WTC11 (cell line): ENCODE data around the gene GPR158. TPM values are rescaled to one million over a fixed set of nuclear protein-coding genes. Genes with fewer than 3 reads are reported as not detected.
"Not testable (repeated sequence)": the region's sequence is repeated elsewhere in the genome, so short reads cannot be mapped to it uniquely, and the experiment has no call there.

Source experiments
- ATAC-seq: fragments of 200-7000 bp; cut with Tn5 transposase; 2 replicates; pipeline ENCODE4 v1.10.0; 2021; ENCODE audit warnings: mild to moderate bottlenecking, moderate library complexity
- CTCF ChIA-PET: fragments of 300-600 bp; sonication (Branson Sonifier 250); formaldehyde crosslinking; loops from one replicate; lab custom pipeline; 2021; ENCODE audit warnings: antibody characterized with exemption; lab: Charles Lee
- POLR2A ChIA-PET: fragments of 350-600 bp; sonication (Branson Sonifier 250); formaldehyde crosslinking; loops from one replicate; lab custom pipeline; 2021; ENCODE audit warnings: antibody characterized with exemption; lab: Charles Lee
- DNase-seq: peaks from one replicate; pipeline ENCODE4 v3.0.0; 2021; ENCODE audit warnings: low spot score
- H3K27ac Mint-ChIP-seq: 2 replicates; pipeline ENCODE4 v1.8.0; 2021; ENCODE audit warnings: mixed read lengths
- H3K27me3 Mint-ChIP-seq: 2 replicates; pipeline ENCODE4 v1.8.0; 2021; ENCODE audit warnings: low read depth, mild to moderate bottlenecking, moderate library complexity, mixed read lengths
- H3K36me3 Mint-ChIP-seq: 2 replicates; pipeline ENCODE4 v1.8.0; 2021; ENCODE audit warnings: mixed read lengths
- H3K4me1 Mint-ChIP-seq: 2 replicates; pipeline ENCODE4 v1.8.0; 2022; ENCODE audit warnings: mixed read lengths
- H3K4me3 Mint-ChIP-seq: 2 replicates; pipeline ENCODE4 v1.8.0; 2021; ENCODE audit warnings: mild to moderate bottlenecking, moderate library complexity, mixed read lengths
- H3K9me3 Mint-ChIP-seq: 2 replicates; pipeline ENCODE4 v1.8.0; 2021; ENCODE audit warnings: mixed read lengths
- ATF6 ChIP-seq: sonication (generic); formaldehyde crosslinking; IDR thresholded peaks from 2 replicates; pipeline ENCODE4 v1.8.1; 2023; ENCODE audit warnings: mild to moderate bottlenecking, missing genetic modification reagents
- CBFB ChIP-seq: sonication (generic); formaldehyde crosslinking; IDR thresholded peaks from 2 replicates; pipeline ENCODE4 v1.8.1; 2022; ENCODE audit warnings: mild to moderate bottlenecking, low read depth, missing genetic modification reagents
- E2F1 ChIP-seq: sonication (generic); formaldehyde crosslinking; IDR thresholded peaks from 2 replicates; pipeline ENCODE4 v1.8.0; 2022; ENCODE audit warnings: mild to moderate bottlenecking, missing genetic modification reagents
- ELF4 ChIP-seq: sonication (generic); formaldehyde crosslinking; IDR thresholded peaks from 2 replicates; pipeline ENCODE4 v1.8.1; 2022; ENCODE audit warnings: low read depth, mild to moderate bottlenecking, moderate library complexity, missing genetic modification reagents
- ESRRA ChIP-seq: sonication (generic); formaldehyde crosslinking; IDR thresholded peaks from 2 replicates; pipeline ENCODE4 v1.8.1; 2022; ENCODE audit warnings: mild to moderate bottlenecking, missing genetic modification reagents, borderline replicate concordance
- GABPB1 ChIP-seq: sonication (generic); formaldehyde crosslinking; IDR thresholded peaks from 2 replicates; pipeline ENCODE4 v1.8.1; 2023; ENCODE audit warnings: mild to moderate bottlenecking, missing genetic modification reagents
- GRHL2 ChIP-seq: fragments of 250-450 bp; sonication (Bioruptor Pico); IDR thresholded peaks from 2 replicates; pipeline ENCODE4 v1.8.0; 2022; ENCODE audit warnings: mild to moderate bottlenecking, moderate library complexity; ENCODE audit not compliant: insufficient replicate concordance, severe bottlenecking
- JAZF1 ChIP-seq: fragments of 250-450 bp; sonication (Bioruptor Pico); IDR thresholded peaks from 2 replicates; pipeline ENCODE4 v1.9.0; 2021; ENCODE audit warnings: moderate library complexity, mild to moderate bottlenecking, inconsistent platforms
- NFYB ChIP-seq: sonication (generic); formaldehyde crosslinking; conservative IDR thresholded peaks from 2 replicates; pipeline ENCODE4 v1.8.0; 2022; ENCODE audit warnings: low read depth, missing genetic modification reagents
- NR1H2 ChIP-seq: sonication (generic); formaldehyde crosslinking; IDR thresholded peaks from 2 replicates; pipeline ENCODE4 v1.9.0; 2021; ENCODE audit warnings: mild to moderate bottlenecking, moderate library complexity, missing genetic modification reagents
- NR2C2 ChIP-seq: sonication (generic); formaldehyde crosslinking; IDR thresholded peaks from 2 replicates; pipeline ENCODE4 v1.8.0; 2022; ENCODE audit warnings: mild to moderate bottlenecking, missing genetic modification reagents
- OVOL2 ChIP-seq: fragments of 250-450 bp; sonication (Bioruptor Pico); IDR thresholded peaks from 2 replicates; pipeline ENCODE4 v1.9.0; 2021; ENCODE audit warnings: mild to moderate bottlenecking, borderline replicate concordance
- RORB ChIP-seq: fragments of 250-450 bp; sonication (Bioruptor Pico); IDR thresholded peaks from 2 replicates; pipeline ENCODE4 v1.9.0; 2021; ENCODE audit warnings: mild to moderate bottlenecking
- ZNF138 ChIP-seq: sonication (generic); formaldehyde crosslinking; conservative IDR thresholded peaks from 2 replicates; pipeline ENCODE4 v1.8.1; 2022; ENCODE audit warnings: mild to moderate bottlenecking, moderate library complexity, missing genetic modification reagents
- ZNF219 ChIP-seq: sonication (generic); formaldehyde crosslinking; IDR thresholded peaks from 2 replicates; pipeline ENCODE4 v1.8.0; 2023; ENCODE audit warnings: missing genetic modification reagents, mild to moderate bottlenecking, borderline replicate concordance
- ZNF317 ChIP-seq: sonication (generic); formaldehyde crosslinking; IDR thresholded peaks from 2 replicates; pipeline ENCODE4 v1.8.1; 2023; ENCODE audit warnings: low read depth, mild to moderate bottlenecking, moderate library complexity, missing genetic modification reagents, borderline replicate concordance
- ZNF396 ChIP-seq: fragments of 250-450 bp; sonication (Bioruptor Pico); IDR thresholded peaks from 2 replicates; pipeline ENCODE4 v1.8.0; 2021; ENCODE audit warnings: mild to moderate bottlenecking, moderate library complexity, borderline replicate concordance
- total RNA-seq: library from RNA; stranded (reverse); gene quantifications from 3 replicates; pipeline ENCODE4 v1.2.3, GENCODE V29; 2021
- TF ChIP-seq, protein P1 (sequence below): fragments of 250-450 bp; sonication (Bioruptor Pico); IDR thresholded peaks from 2 replicates; pipeline ENCODE4 v1.9.0; 2021; ENCODE audit warnings: mild to moderate bottlenecking
- TF ChIP-seq, protein P2 (sequence below): sonication (generic); formaldehyde crosslinking; conservative IDR thresholded peaks from 2 replicates; pipeline ENCODE4 v1.8.1; 2023; ENCODE audit warnings: mild to moderate bottlenecking, low read depth, missing genetic modification reagents, moderate library complexity
- TF ChIP-seq, protein P3 (sequence below): sonication (generic); formaldehyde crosslinking; IDR thresholded peaks from 2 replicates; pipeline ENCODE4 v1.8.0; 2023; ENCODE audit warnings: mild to moderate bottlenecking, missing genetic modification reagents
- TF ChIP-seq, protein P4 (sequence below): sonication (generic); formaldehyde crosslinking; IDR thresholded peaks from 2 replicates; pipeline ENCODE4 v1.8.0; 2022; ENCODE audit warnings: missing genetic modification reagents

GPR158 gene
- total RNA-seq, 1 experiment from 2014 or later = 0.63 TPM

DNA sequence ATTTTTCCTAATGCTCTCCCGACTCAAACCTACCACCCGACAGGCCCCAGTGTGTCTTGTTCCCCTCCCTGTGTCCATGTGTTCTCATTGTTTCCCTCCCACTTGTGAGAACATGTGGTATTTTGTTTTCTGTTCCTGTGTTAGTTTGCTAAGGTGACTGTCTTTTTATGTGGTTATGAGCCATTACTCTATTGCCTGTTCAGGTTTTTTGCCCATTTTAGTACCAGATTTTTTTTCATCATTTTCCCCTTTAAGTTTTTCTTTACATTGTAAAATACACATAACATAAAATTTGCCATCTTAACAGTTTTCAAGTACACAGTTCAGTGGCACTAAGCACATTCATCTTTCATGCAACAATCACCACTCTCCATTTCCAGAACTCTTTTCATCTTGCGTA is 133.5 kb downstream of the GPR158 start:
- Mint-ChIP-seq H3K27ac (no peak overlapping the region), H3K27me3 (no peaks in the 10 kb centered on the region), H3K9me3 (peaks cover 26% of the 10 kb centered on the region)
- POLR2A ChIA-PET = no interaction called here
- CTCF ChIA-PET = no interaction called here
- TF ChIP-seq, protein P1, sequence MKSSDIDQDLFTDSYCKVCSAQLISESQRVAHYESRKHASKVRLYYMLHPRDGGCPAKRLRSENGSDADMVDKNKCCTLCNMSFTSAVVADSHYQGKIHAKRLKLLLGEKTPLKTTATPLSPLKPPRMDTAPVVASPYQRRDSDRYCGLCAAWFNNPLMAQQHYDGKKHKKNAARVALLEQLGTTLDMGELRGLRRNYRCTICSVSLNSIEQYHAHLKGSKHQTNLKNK (CRISPR knock-in tag) = no peak
- no peak for TF ChIP-seq E2F1 (CRISPR knock-in tag)
- TF ChIP-seq ZNF396 (CRISPR knock-in tag) = no peak
- TF ChIP-seq, protein P2, sequence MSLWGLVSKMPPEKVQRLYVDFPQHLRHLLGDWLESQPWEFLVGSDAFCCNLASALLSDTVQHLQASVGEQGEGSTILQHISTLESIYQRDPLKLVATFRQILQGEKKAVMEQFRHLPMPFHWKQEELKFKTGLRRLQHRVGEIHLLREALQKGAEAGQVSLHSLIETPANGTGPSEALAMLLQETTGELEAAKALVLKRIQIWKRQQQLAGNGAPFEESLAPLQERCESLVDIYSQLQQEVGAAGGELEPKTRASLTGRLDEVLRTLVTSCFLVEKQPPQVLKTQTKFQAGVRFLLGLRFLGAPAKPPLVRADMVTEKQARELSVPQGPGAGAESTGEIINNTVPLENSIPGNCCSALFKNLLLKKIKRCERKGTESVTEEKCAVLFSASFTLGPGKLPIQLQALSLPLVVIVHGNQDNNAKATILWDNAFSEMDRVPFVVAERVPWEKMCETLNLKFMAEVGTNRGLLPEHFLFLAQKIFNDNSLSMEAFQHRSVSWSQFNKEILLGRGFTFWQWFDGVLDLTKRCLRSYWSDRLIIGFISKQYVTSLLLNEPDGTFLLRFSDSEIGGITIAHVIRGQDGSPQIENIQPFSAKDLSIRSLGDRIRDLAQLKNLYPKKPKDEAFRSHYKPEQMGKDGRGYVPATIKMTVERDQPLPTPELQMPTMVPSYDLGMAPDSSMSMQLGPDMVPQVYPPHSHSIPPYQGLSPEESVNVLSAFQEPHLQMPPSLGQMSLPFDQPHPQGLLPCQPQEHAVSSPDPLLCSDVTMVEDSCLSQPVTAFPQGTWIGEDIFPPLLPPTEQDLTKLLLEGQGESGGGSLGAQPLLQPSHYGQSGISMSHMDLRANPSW (CRISPR knock-in tag) = no peak
- TF ChIP-seq NR1H2 (CRISPR knock-in tag) = no peak
- TF ChIP-seq ZNF138 = no peak
- TF ChIP-seq ELF4 (CRISPR knock-in tag) = no peak
- TF ChIP-seq GRHL2 = no peak
- no peak for TF ChIP-seq GABPB1 (CRISPR knock-in tag)
- no peak for TF ChIP-seq ZNF219 (CRISPR knock-in tag)
- TF ChIP-seq NFYB (CRISPR knock-in tag) = no peak
- no peak for TF ChIP-seq JAZF1 (CRISPR knock-in tag)
- TF ChIP-seq ZNF317 = no peak
- TF ChIP-seq, protein P3, sequence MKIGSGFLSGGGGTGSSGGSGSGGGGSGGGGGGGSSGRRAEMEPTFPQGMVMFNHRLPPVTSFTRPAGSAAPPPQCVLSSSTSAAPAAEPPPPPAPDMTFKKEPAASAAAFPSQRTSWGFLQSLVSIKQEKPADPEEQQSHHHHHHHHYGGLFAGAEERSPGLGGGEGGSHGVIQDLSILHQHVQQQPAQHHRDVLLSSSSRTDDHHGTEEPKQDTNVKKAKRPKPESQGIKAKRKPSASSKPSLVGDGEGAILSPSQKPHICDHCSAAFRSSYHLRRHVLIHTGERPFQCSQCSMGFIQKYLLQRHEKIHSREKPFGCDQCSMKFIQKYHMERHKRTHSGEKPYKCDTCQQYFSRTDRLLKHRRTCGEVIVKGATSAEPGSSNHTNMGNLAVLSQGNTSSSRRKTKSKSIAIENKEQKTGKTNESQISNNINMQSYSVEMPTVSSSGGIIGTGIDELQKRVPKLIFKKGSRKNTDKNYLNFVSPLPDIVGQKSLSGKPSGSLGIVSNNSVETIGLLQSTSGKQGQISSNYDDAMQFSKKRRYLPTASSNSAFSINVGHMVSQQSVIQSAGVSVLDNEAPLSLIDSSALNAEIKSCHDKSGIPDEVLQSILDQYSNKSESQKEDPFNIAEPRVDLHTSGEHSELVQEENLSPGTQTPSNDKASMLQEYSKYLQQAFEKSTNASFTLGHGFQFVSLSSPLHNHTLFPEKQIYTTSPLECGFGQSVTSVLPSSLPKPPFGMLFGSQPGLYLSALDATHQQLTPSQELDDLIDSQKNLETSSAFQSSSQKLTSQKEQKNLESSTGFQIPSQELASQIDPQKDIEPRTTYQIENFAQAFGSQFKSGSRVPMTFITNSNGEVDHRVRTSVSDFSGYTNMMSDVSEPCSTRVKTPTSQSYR (CRISPR knock-in tag) = no peak
- TF ChIP-seq ESRRA = no peak
- TF ChIP-seq, all 79 proteins: peak for 0
- H3K4me1 Mint-ChIP-seq = peaks cover 7% of the 10 kb centered on the region
- ATAC-seq (no peak), DNase-seq (no peak)
- H3K4me3 Mint-ChIP-seq = no peak overlapping the region
- peaks cover 14% of the 10 kb centered on the region for H3K36me3 Mint-ChIP-seq

- H3K4me3 Mint-ChIP-seq, CTCF ChIA-PET, H3K4me1 Mint-ChIP-seq, ATAC-seq, DNase-seq, H3K27ac Mint-ChIP-seq, H3K36me3 Mint-ChIP-seq, POLR2A ChIA-PET, H3K9me3 Mint-ChIP-seq, H3K27me3 Mint-ChIP-seq: not testable (repeated sequence)
Measured at GRCh38 chr10:25317596-25318211, 142.9 kb downstream of the GPR158 start.

GRCh38 chr10:25327273-25327672 is 152.5 kb downstream of the GPR158 start:
- no peaks in the 10 kb centered on the region for H3K27me3 Mint-ChIP-seq
- TF ChIP-seq ATF6 (no peak), OVOL2 (CRISPR knock-in tag) (no peak), NR2C2 (no peak), RORB (CRISPR knock-in tag) (no peak), CBFB (no peak)
- TF ChIP-seq, protein P4, sequence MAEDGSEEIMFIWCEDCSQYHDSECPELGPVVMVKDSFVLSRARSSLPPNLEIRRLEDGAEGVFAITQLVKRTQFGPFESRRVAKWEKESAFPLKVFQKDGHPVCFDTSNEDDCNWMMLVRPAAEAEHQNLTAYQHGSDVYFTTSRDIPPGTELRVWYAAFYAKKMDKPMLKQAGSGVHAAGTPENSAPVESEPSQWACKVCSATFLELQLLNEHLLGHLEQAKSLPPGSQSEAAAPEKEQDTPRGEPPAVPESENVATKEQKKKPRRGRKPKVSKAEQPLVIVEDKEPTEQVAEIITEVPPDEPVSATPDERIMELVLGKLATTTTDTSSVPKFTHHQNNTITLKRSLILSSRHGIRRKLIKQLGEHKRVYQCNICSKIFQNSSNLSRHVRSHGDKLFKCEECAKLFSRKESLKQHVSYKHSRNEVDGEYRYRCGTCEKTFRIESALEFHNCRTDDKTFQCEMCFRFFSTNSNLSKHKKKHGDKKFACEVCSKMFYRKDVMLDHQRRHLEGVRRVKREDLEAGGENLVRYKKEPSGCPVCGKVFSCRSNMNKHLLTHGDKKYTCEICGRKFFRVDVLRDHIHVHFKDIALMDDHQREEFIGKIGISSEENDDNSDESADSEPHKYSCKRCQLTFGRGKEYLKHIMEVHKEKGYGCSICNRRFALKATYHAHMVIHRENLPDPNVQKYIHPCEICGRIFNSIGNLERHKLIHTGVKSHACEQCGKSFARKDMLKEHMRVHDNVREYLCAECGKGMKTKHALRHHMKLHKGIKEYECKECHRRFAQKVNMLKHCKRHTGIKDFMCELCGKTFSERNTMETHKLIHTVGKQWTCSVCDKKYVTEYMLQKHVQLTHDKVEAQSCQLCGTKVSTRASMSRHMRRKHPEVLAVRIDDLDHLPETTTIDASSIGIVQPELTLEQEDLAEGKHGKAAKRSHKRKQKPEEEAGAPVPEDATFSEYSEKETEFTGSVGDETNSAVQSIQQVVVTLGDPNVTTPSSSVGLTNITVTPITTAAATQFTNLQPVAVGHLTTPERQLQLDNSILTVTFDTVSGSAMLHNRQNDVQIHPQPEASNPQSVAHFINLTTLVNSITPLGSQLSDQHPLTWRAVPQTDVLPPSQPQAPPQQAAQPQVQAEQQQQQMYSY = no peak

More at GRCh38 chr10:25327273-25327672, 152.5 kb downstream of the GPR158 start:
- ATAC-seq (no peak), DNase-seq (no peak)
- H3K27ac Mint-ChIP-seq = no peak overlapping the region
- ChIA-PET POLR2A (no interaction called here), CTCF (no interaction called here)
- peaks cover 12% of the 10 kb centered on the region for H3K4me1 Mint-ChIP-seq
- H3K9me3 Mint-ChIP-seq = peaks cover 19% of the 10 kb centered on the region
- no peaks in the 10 kb centered on the region for H3K36me3 Mint-ChIP-seq
- no peak overlapping the region for H3K4me3 Mint-ChIP-seq
